Measurements from ENCODE around the gene EPHB2. TPM values are rescaled to one million over a fixed set of nuclear protein-coding genes. Genes with fewer than 3 reads are reported as not detected.

The EPHB2 gene
- total RNA-seq, 1 donor from 2014 or later = 130 TPM

DNA sequence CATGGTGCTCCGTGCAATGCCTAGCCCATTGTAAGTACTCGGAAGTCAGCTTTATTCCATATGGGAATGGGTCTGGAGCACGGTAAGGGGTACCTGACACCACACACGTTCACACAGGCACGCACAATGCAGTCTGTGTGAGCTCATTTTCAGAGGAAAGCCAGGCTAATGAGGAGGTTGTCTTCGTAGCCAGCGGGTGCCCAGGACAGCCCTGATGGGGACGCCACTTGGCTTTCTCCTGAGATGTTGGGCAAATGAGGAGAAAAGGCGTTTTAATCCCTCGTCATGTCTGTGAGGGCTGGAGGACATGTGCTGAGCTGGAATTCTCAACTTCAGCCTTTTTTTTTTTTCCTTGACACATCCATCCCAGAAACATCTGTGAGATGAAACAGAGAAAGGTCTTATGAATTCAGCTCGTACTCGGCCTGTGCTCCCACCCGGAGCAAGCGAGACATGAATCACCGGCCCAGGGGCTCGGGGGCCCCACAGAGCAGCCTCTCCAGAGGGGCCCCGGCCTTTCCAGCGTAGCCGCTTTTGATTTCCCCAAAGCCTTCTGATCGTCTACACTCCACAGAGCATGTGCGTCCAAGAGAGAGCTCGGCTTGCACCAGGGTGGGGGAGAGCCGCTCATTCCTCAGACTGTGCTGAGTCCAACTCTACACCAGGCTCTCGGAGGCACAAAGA is 125.1 kb downstream of the EPHB2 start:
- Mint-ChIP-seq H3K36me3 (peaks cover 4% of the 10 kb centered on the region), H3K27me3 (ENCODE audit: low read depth) (no peaks in the 10 kb centered on the region), H3K4me1 (peaks cover 46% of the 10 kb centered on the region), H3K27ac (peak overlapping the region; percentile 89), H3K9me3 (no peaks in the 10 kb centered on the region), H3K4me3 (no peak overlapping the region)
- DNase-seq (ENCODE audit: low spot score in 2 of 2, unreplicated experiment in 2 of 2) = peak in 1 of 2 experiments; percentile 57
- TF ChIP-seq, protein P1, sequence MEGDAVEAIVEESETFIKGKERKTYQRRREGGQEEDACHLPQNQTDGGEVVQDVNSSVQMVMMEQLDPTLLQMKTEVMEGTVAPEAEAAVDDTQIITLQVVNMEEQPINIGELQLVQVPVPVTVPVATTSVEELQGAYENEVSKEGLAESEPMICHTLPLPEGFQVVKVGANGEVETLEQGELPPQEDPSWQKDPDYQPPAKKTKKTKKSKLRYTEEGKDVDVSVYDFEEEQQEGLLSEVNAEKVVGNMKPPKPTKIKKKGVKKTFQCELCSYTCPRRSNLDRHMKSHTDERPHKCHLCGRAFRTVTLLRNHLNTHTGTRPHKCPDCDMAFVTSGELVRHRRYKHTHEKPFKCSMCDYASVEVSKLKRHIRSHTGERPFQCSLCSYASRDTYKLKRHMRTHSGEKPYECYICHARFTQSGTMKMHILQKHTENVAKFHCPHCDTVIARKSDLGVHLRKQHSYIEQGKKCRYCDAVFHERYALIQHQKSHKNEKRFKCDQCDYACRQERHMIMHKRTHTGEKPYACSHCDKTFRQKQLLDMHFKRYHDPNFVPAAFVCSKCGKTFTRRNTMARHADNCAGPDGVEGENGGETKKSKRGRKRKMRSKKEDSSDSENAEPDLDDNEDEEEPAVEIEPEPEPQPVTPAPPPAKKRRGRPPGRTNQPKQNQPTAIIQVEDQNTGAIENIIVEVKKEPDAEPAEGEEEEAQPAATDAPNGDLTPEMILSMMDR (IDR thresholded peaks at IDR 0.05; ENCODE audit: unreplicated experiment) = no peak

DNA sequence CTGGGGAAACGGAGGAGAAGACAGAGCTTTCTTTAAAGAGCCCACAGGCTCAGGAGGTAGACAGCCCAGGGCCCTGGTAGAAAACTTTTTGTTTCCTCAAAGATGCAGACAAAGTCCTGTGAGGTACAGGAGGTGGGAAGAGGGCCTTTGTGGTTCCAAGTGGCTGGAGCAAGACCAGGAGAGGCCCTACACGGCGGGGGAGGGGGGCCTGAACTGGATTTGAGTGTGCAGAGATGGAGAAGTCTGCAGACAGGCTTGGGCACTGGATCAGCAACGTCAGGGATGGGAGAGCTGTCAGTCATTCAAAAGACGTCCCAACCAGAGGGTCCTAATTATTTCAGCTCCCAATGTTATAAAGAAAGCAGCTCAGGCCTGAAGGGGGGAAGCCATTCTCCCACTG is 126.2 kb downstream of the EPHB2 start:
- H3K27me3 Mint-ChIP-seq (ENCODE audit: low read depth) = no peaks in the 10 kb centered on the region
- H3K4me3 Mint-ChIP-seq = no peak overlapping the region
- peak overlapping the region; percentile 89 for H3K27ac Mint-ChIP-seq
- TF ChIP-seq, protein P1 (IDR thresholded peaks at IDR 0.05; ENCODE audit: unreplicated experiment) = no peak
- peaks cover 3% of the 10 kb centered on the region for H3K36me3 Mint-ChIP-seq
- no peaks in the 10 kb centered on the region for H3K9me3 Mint-ChIP-seq
- peaks cover 44% of the 10 kb centered on the region for H3K4me1 Mint-ChIP-seq
- DNase-seq (ENCODE audit: low spot score in 2 of 2, unreplicated experiment in 2 of 2) = no peak

DNA sequence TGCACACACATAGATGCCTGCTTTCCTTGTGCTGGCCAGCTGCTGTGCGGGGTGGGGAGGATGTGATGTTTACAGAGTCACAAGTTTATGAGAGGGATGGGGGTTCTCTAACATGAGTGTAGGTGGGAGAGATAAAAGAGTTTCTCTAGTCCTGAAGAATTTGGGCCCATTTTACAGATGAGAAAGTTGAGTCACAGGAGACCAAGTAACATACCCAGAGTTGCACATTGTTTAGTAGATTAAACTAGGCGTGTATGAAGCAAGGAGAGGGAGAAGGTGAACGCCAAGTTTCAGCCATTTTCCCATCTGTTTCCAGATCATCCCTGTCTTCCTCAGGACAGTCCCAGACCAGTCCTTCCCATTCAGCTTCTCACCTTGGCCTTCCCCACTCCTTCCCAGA is 126.7 kb downstream of the EPHB2 start:
- H3K27ac Mint-ChIP-seq = peak overlapping the region; percentile 66
- H3K4me1 Mint-ChIP-seq = peaks cover 44% of the 10 kb centered on the region
- no peak for DNase-seq (ENCODE audit: low spot score in 2 of 2, unreplicated experiment in 2 of 2)
- peaks cover 5% of the 10 kb centered on the region for H3K36me3 Mint-ChIP-seq
- no peaks in the 10 kb centered on the region for H3K9me3 Mint-ChIP-seq
- no peaks in the 10 kb centered on the region for H3K27me3 Mint-ChIP-seq (ENCODE audit: low read depth)
- TF ChIP-seq, protein P1 (IDR thresholded peaks at IDR 0.05; ENCODE audit: unreplicated experiment) = no peak
- H3K4me3 Mint-ChIP-seq = no peak overlapping the region

- Mint-ChIP-seq H3K36me3 (peaks cover 14% of the 10 kb centered on the region), H3K4me3 (no peak overlapping the region), H3K27me3 (ENCODE audit: low read depth) (no peaks in the 10 kb centered on the region), H3K9me3 (no peaks in the 10 kb centered on the region), H3K27ac (no peak overlapping the region), H3K4me1 (peaks cover 34% of the 10 kb centered on the region)
- no peak for DNase-seq (ENCODE audit: low spot score in 2 of 2, unreplicated experiment in 2 of 2)
- TF ChIP-seq, protein P1 (IDR thresholded peaks at IDR 0.05; ENCODE audit: unreplicated experiment) = no peak
These were observed 128.3 kb downstream of the EPHB2 start for GRCh38 chr1:22838965-22839364.

DNA sequence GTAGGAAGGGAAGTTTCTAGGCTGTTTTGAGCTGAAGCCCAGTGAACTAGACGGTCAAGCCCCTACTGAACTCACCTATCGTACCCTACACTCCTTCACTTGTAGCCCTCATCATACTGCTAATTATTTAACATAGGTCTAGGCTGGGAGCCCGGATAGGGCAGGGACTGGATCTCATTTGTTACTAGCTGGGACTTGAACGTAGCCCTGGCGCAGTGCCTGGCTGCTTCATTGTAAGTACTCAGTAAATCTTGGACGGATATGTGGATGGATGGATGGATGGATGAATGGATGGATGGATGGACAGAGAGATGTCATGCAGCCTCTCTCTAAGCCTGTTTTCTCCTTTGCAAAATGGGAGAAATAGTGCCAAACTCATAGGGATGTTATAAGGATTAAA is 129.2 kb downstream of the EPHB2 start:
- H3K4me1 Mint-ChIP-seq = peaks cover 32% of the 10 kb centered on the region
- no peak overlapping the region for H3K4me3 Mint-ChIP-seq
- H3K27ac Mint-ChIP-seq = no peak overlapping the region
- no peak for DNase-seq (ENCODE audit: low spot score in 2 of 2, unreplicated experiment in 2 of 2)
- H3K36me3 Mint-ChIP-seq = peaks cover 14% of the 10 kb centered on the region
- H3K27me3 Mint-ChIP-seq (ENCODE audit: low read depth) = no peaks in the 10 kb centered on the region
- TF ChIP-seq, protein P1 (IDR thresholded peaks at IDR 0.05; ENCODE audit: unreplicated experiment) = no peak
- H3K9me3 Mint-ChIP-seq = no peaks in the 10 kb centered on the region
